ENCODE measurements around the gene AGAP5.

DNA sequence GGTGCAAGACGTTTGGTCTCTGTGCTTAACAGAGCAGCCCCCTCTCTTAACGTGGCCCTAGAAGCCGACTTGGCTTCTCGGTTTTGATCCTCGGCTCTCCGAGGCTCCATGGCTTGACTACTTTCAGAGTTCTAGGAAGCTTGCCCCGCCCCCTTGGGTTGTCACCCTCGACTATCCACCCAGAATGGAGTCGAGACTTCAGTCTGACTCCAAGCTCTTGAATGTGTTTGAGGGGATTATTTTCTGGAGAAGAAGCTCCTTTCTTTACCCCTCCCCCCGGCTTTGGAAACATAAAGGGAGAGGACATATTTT, 46.7 kb upstream of the AGAP5 start:
- TF ChIP-seq, protein P1, sequence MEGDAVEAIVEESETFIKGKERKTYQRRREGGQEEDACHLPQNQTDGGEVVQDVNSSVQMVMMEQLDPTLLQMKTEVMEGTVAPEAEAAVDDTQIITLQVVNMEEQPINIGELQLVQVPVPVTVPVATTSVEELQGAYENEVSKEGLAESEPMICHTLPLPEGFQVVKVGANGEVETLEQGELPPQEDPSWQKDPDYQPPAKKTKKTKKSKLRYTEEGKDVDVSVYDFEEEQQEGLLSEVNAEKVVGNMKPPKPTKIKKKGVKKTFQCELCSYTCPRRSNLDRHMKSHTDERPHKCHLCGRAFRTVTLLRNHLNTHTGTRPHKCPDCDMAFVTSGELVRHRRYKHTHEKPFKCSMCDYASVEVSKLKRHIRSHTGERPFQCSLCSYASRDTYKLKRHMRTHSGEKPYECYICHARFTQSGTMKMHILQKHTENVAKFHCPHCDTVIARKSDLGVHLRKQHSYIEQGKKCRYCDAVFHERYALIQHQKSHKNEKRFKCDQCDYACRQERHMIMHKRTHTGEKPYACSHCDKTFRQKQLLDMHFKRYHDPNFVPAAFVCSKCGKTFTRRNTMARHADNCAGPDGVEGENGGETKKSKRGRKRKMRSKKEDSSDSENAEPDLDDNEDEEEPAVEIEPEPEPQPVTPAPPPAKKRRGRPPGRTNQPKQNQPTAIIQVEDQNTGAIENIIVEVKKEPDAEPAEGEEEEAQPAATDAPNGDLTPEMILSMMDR (IDR thresholded peaks at IDR 0.05) = no peak
- TF ChIP-seq POLR2A (IDR thresholded peaks at IDR 0.05) = no peak
